Neural crest cell (in vitro differentiated cells): Measurements from ENCODE around the gene PDCL2. TPM values are rescaled to one million over a fixed set of nuclear protein-coding genes. Genes with fewer than 3 reads are reported as not detected.

ENCODE experiments used
- DNase-seq: peaks from one replicate; pipeline ENCODE4 v3.0.0; 2021; ENCODE audit warnings: low read depth, mixed read lengths, low spot score
- H3K27ac Mint-ChIP-seq: one replicate; pipeline ENCODE4 v1.8.0; 2021; ENCODE audit warnings: mild to moderate bottlenecking, mixed read lengths; ENCODE audit not compliant: unreplicated experiment
- H3K27me3 Mint-ChIP-seq: 2 replicates; pipeline ENCODE4 v1.8.0; 2021; ENCODE audit warnings: low read depth, mild to moderate bottlenecking, mixed read lengths
- H3K36me3 Mint-ChIP-seq: 2 replicates; pipeline ENCODE4 v1.8.0; 2021; ENCODE audit warnings: low read depth, mild to moderate bottlenecking, mixed read lengths
- H3K4me1 Mint-ChIP-seq: 2 replicates; pipeline ENCODE4 v1.8.0; 2021; ENCODE audit warnings: mixed read lengths
- H3K4me3 Mint-ChIP-seq: one replicate; pipeline ENCODE4 v1.8.0; 2021; ENCODE audit warnings: mild to moderate bottlenecking, mixed read lengths
- H3K9me3 Mint-ChIP-seq: 2 replicates; pipeline ENCODE4 v1.8.0; 2021; ENCODE audit warnings: mixed read lengths
- CTCF ChIP-seq: fragments of 200-600 bp; sonication (generic); conservative IDR thresholded peaks from 2 replicates; pipeline ENCODE4 v1.5.0; 2021; ENCODE audit warnings: antibody characterized with exemption, mild to moderate bottlenecking
- total RNA-seq: library from RNA; stranded (reverse); gene quantifications from 2 replicates; pipeline ENCODE4 v1.2.1, GENCODE V29; 2021

The PDCL2 gene
- total RNA-seq, 1 donor from 2014 or later = not detected

GRCh38 chr4:55509266-55509665, 82.8 kb downstream of the PDCL2 start:
- H3K27me3 Mint-ChIP-seq = no peaks in the 10 kb centered on the region
- no peaks in the 10 kb centered on the region for H3K4me1 Mint-ChIP-seq
- TF ChIP-seq CTCF = no peak
- no peak overlapping the region for H3K4me3 Mint-ChIP-seq
- peaks cover 27% of the 10 kb centered on the region for H3K36me3 Mint-ChIP-seq
- no peak overlapping the region for H3K27ac Mint-ChIP-seq
- no peak for DNase-seq
- H3K9me3 Mint-ChIP-seq = peaks cover 3% of the 10 kb centered on the region

GRCh38 chr4:55507612-55508011, 84.4 kb downstream of the PDCL2 start:
- H3K27ac Mint-ChIP-seq = no peak overlapping the region
- H3K4me3 Mint-ChIP-seq = no peak overlapping the region
- no peaks in the 10 kb centered on the region for H3K4me1 Mint-ChIP-seq
- DNase-seq = no peak
- no peak for TF ChIP-seq CTCF
- peaks cover 5% of the 10 kb centered on the region for H3K9me3 Mint-ChIP-seq
- H3K27me3 Mint-ChIP-seq = no peaks in the 10 kb centered on the region
- peaks cover 25% of the 10 kb centered on the region for H3K36me3 Mint-ChIP-seq

Other genes starting within 250 kb of the PDCL2 start
- gene SRD5A3, start 246.0 kb downstream of the PDCL2 start, total RNA-seq = 20.1 and 20.3 TPM in 2 replicates
- 62.7 TPM in 2 replicates for gene TMEM165, start 196.3 kb downstream of the PDCL2 start, total RNA-seq
- gene CLOCK, start 45.3 kb downstream of the PDCL2 start, total RNA-seq = 21.6 and 24.2 TPM in 2 replicates
- gene NMU, start 44.1 kb upstream of the PDCL2 start, total RNA-seq = 10.3 and 12.8 TPM in 2 replicates
- gene EXOC1L, start 227.5 kb upstream of the PDCL2 start, total RNA-seq = not detected in 2 replicates